ENCODE results near the gene C22orf15. TPM values are rescaled to one million over a fixed set of nuclear protein-coding genes. Genes with fewer than 3 reads are reported as not detected.
A peak's percentile ranks its signal among the peaks of the same experiment; 100 is the strongest.

The C22orf15 gene
- total and polyA plus RNA-seq, 4 donors: 0.03 to 0.17 (median 0.12) TPM

DNA sequence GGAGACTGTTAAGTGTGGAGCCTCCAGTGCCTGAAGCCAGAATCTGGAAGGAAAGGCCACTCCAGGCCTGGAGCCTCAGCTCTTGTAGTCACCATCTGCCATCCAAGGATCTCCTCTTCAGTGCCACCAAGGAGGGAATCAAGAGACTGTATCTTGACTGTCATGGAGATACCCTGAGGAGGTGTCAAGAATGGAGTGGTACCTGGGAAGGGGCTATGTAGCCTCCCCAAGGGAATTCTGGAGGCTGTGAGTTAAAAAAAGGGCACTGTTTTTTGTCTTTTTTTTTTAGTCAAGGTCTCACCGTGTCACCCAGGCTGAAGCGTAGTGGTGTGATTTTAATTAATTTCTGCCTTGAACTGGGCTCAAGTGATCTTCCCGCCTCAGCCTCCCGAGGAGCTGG, 3.2 kb upstream of the C22orf15 start:
- Histone ChIP-seq H3K4me1 (ENCODE audit: control insufficient read depth in 4 of 4, insufficient read depth in 4 of 4, low read length in 3 of 4) (peaks cover 5 to 11% (median 8%) of the 10 kb centered on the region in 4 donors), H3K27me3 (ENCODE audit: control insufficient read depth in 4 of 4, insufficient read depth in 4 of 4, low read length in 3 of 4) (no peaks in the 10 kb centered on the region), H3K9me3 (ENCODE audit: control insufficient read depth in 4 of 4, low read length in 3 of 4) (no peaks in the 10 kb centered on the region), H3K9ac (ENCODE audit: low read depth in 1 of 2, low read length in 2 of 2) (no peak overlapping the region), H3K36me3 (ENCODE audit: control insufficient read depth in 4 of 4, insufficient read depth in 3 of 4, low read depth in 1 of 4, low read length in 3 of 4) (peaks cover 0 to 6% (median 3%) of the 10 kb centered on the region in 4 donors), H3K4me3 (ENCODE audit: low read depth in 1 of 3, low read length in 3 of 3) (no peak overlapping the region), H3K27ac (ENCODE audit: low read depth in 1 of 2, low read length in 2 of 2) (no peak overlapping the region)
- 95% methylated on average over 4 of the region's 4 CpGs for WGBS
- DNase-seq (ENCODE audit: low spot score): no peak
- TF ChIP-seq FOXA1 (IDR thresholded peaks at IDR 0.05): no peak
- no peak for TF ChIP-seq CTCF (IDR thresholded peaks at IDR 0.05; ENCODE audit: low read depth, low read length, missing input control)
- TF ChIP-seq ATF3 (IDR thresholded peaks at IDR 0.05): no peak
- no peak for TF ChIP-seq GABPA (IDR thresholded peaks at IDR 0.05 in 1 of 2, conservative IDR thresholded peaks at IDR 0.05 in 1 of 2)
- TF ChIP-seq FOXA2 (IDR thresholded peaks at IDR 0.05): no peak
- TF ChIP-seq YY1 (IDR thresholded peaks at IDR 0.05): no peak
- TF ChIP-seq HNF4A (conservative IDR thresholded peaks at IDR 0.05): no peak
- no peak for TF ChIP-seq SP1 (IDR thresholded peaks at IDR 0.05)
- TF ChIP-seq, protein P1, sequence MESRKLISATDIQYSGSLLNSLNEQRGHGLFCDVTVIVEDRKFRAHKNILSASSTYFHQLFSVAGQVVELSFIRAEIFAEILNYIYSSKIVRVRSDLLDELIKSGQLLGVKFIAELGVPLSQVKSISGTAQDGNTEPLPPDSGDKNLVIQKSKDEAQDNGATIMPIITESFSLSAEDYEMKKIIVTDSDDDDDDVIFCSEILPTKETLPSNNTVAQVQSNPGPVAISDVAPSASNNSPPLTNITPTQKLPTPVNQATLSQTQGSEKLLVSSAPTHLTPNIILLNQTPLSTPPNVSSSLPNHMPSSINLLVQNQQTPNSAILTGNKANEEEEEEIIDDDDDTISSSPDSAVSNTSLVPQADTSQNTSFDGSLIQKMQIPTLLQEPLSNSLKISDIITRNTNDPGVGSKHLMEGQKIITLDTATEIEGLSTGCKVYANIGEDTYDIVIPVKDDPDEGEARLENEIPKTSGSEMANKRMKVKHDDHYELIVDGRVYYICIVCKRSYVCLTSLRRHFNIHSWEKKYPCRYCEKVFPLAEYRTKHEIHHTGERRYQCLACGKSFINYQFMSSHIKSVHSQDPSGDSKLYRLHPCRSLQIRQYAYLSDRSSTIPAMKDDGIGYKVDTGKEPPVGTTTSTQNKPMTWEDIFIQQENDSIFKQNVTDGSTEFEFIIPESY (IDR thresholded peaks at IDR 0.05): no peak

DNA sequence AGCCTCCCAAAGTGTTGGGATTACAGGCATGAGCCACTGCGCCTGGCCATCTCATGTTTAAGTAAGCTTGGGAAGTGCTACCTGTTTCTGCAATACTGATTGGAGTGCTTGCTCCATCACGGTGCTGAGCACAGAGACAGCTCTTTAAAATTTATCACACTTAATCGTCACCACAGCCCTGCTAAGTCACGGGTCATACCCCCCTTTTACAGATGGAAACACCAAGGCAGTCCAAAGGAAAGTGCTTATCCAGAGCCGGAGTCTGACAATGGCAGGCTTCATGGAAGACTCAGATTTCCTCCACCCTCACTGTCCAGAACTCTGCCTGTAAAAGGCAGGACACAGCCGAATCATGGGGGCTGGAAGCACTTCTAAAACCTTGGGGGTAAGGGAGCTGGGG, 2.7 kb upstream of the C22orf15 start:
- Histone ChIP-seq H3K4me3 (ENCODE audit: low read depth in 1 of 3, low read length in 3 of 3) (no peak overlapping the region), H3K9me3 (ENCODE audit: control insufficient read depth in 4 of 4, low read length in 3 of 4) (no peaks in the 10 kb centered on the region), H3K27ac (ENCODE audit: low read depth in 1 of 2, low read length in 2 of 2) (no peak overlapping the region), H3K36me3 (ENCODE audit: control insufficient read depth in 4 of 4, insufficient read depth in 3 of 4, low read depth in 1 of 4, low read length in 3 of 4) (peaks cover 0 to 6% (median 4%) of the 10 kb centered on the region in 4 donors), H3K4me1 (ENCODE audit: control insufficient read depth in 4 of 4, insufficient read depth in 4 of 4, low read length in 3 of 4) (peaks cover 8 to 16% (median 13%) of the 10 kb centered on the region in 4 donors), H3K9ac (ENCODE audit: low read depth in 1 of 2, low read length in 2 of 2) (no peak overlapping the region), H3K27me3 (ENCODE audit: control insufficient read depth in 4 of 4, insufficient read depth in 4 of 4, low read length in 3 of 4) (no peaks in the 10 kb centered on the region)
- 87% methylated on average over 6 of the region's 6 CpGs for WGBS
- TF ChIP-seq RAD21 (IDR thresholded peaks at IDR 0.05) (no peak), HNF4G (IDR thresholded peaks at IDR 0.05) (no peak), CTCF (IDR thresholded peaks at IDR 0.05; ENCODE audit: low read depth, low read length, missing input control) (no peak)
- no peak for DNase-seq (ENCODE audit: low spot score)

DNA sequence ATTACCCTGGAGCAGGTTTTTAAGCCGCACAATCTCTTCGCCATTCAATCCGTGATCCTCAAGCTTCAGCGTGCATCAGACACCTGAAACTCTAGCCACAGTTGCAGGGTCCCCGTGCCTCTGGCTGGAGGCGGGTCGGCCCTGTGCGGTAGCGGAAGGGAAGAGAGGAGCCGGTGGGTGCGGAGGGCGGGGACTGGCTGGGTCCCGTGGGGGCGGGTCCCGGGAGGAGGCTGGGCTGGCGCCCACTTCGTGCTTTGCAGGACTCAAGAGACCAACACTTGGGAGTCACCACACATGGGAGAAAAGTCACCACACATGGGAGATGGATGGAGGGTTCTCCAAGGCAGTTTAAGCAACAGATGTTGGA, 772 bp downstream of the C22orf15 start:
- Histone ChIP-seq H3K27me3 (ENCODE audit: control insufficient read depth in 4 of 4, insufficient read depth in 4 of 4, low read length in 3 of 4) (no peaks in the 10 kb centered on the region), H3K4me1 (ENCODE audit: control insufficient read depth in 4 of 4, insufficient read depth in 4 of 4, low read length in 3 of 4) (peaks cover 16 to 44% (median 32%) of the 10 kb centered on the region in 4 donors), H3K4me3 (ENCODE audit: low read depth in 1 of 3, low read length in 3 of 3) (peak overlapping the region in 1 of 3 donors; percentile 4), H3K27ac (ENCODE audit: low read depth in 1 of 2, low read length in 2 of 2) (no peak overlapping the region), H3K36me3 (ENCODE audit: control insufficient read depth in 4 of 4, insufficient read depth in 3 of 4, low read depth in 1 of 4, low read length in 3 of 4) (peaks cover 0 to 6% (median 4%) of the 10 kb centered on the region in 4 donors), H3K9ac (ENCODE audit: low read depth in 1 of 2, low read length in 2 of 2) (no peak overlapping the region), H3K9me3 (ENCODE audit: control insufficient read depth in 4 of 4, low read length in 3 of 4) (no peaks in the 10 kb centered on the region)
- WGBS: 68% methylated on average over 17 of the region's 17 CpGs
- no peak for DNase-seq (ENCODE audit: low spot score)
- no peak for TF ChIP-seq FOXA1 (IDR thresholded peaks at IDR 0.05)
- TF ChIP-seq HNF4G (IDR thresholded peaks at IDR 0.05): no peak
- no peak for TF ChIP-seq TAF1 (conservative IDR thresholded peaks at IDR 0.05)
- TF ChIP-seq, protein P2, sequence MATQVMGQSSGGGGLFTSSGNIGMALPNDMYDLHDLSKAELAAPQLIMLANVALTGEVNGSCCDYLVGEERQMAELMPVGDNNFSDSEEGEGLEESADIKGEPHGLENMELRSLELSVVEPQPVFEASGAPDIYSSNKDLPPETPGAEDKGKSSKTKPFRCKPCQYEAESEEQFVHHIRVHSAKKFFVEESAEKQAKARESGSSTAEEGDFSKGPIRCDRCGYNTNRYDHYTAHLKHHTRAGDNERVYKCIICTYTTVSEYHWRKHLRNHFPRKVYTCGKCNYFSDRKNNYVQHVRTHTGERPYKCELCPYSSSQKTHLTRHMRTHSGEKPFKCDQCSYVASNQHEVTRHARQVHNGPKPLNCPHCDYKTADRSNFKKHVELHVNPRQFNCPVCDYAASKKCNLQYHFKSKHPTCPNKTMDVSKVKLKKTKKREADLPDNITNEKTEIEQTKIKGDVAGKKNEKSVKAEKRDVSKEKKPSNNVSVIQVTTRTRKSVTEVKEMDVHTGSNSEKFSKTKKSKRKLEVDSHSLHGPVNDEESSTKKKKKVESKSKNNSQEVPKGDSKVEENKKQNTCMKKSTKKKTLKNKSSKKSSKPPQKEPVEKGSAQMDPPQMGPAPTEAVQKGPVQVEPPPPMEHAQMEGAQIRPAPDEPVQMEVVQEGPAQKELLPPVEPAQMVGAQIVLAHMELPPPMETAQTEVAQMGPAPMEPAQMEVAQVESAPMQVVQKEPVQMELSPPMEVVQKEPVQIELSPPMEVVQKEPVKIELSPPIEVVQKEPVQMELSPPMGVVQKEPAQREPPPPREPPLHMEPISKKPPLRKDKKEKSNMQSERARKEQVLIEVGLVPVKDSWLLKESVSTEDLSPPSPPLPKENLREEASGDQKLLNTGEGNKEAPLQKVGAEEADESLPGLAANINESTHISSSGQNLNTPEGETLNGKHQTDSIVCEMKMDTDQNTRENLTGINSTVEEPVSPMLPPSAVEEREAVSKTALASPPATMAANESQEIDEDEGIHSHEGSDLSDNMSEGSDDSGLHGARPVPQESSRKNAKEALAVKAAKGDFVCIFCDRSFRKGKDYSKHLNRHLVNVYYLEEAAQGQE (IDR thresholded peaks at IDR 0.05): no peak
- no peak for TF ChIP-seq CTCF (IDR thresholded peaks at IDR 0.05; ENCODE audit: low read depth, low read length, missing input control)
- no peak for TF ChIP-seq FOXA2 (IDR thresholded peaks at IDR 0.05)
- TF ChIP-seq ATF3 (IDR thresholded peaks at IDR 0.05): no peak
- TF ChIP-seq NR2F2 (IDR thresholded peaks at IDR 0.05): no peak
- TF ChIP-seq SP1 (IDR thresholded peaks at IDR 0.05): no peak
- no peak for TF ChIP-seq RAD21 (IDR thresholded peaks at IDR 0.05)
- no peak for TF ChIP-seq YY1 (IDR thresholded peaks at IDR 0.05)
